ENCODE measurements around the gene TBCEL. TPM values are rescaled to one million over a fixed set of nuclear protein-coding genes. Genes with fewer than 3 reads are reported as not detected.

The TBCEL gene
- total RNA-seq, 1 experiment from 2014 or later: 17.2 TPM

DNA sequence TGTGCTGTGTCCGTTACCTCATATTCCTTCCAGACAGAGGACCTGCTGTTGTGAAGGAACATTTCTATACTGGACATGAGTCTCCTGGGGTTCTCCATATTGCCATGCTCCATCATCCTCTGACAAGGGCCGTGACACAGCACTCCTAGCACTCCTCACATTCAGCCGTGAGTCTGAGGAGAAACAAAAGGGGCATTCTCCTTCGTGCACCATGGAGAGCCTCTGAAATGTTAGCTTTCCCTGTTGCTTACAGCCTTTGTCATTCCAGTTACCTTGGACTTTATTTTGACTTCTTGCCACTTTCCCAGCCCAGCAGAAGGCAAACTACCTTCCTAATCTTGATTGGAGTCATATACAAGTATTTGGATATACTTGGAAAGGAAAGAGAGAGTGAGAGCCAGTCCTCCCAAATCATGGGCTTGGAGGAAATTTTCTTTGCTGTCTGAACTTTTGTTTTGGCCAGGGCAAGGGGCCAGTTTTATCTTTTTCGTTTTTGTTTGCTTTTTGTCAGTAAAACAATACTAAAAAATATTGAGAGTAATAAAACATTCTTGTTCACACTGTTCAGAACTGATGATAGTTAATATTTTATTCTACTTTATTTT lies 48.0 kb downstream of the TBCEL start:
- H3K4me3 Mint-ChIP-seq (ENCODE audit: unreplicated experiment): no peak overlapping the region
- BruUV-seq (replicated peaks): no TSS peak
- POLR2A ChIA-PET: no interaction called here
- no peak for TF ChIP-seq CTCF (IDR thresholded peaks at IDR 0.05; ENCODE audit: unreplicated experiment)
- peaks cover 44% of the 10 kb centered on the region for H3K36me3 Mint-ChIP-seq (ENCODE audit: insufficient read depth, unreplicated experiment)
- CTCF ChIA-PET: no interaction called here
- no peaks in the 10 kb centered on the region for H3K9me3 Mint-ChIP-seq (ENCODE audit: unreplicated experiment)
- intact Hi-C loops (cut with micrococcal nuclease): no loop called here
- H3K27me3 Mint-ChIP-seq (ENCODE audit: insufficient read depth, unreplicated experiment): no peaks in the 10 kb centered on the region
- no peak for DNase-seq (ENCODE audit: unreplicated experiment)
- H3K27ac Mint-ChIP-seq (ENCODE audit: low read depth, unreplicated experiment): no peak overlapping the region
- no peaks in the 10 kb centered on the region for H3K4me1 Mint-ChIP-seq (ENCODE audit: insufficient read depth, unreplicated experiment)

- intact Hi-C loops (cut with micrococcal nuclease): no loop called here
- POLR2A ChIA-PET: no interaction called here
- no peaks in the 10 kb centered on the region for H3K4me1 Mint-ChIP-seq (ENCODE audit: insufficient read depth, unreplicated experiment)
- no peak for DNase-seq (ENCODE audit: unreplicated experiment)
- H3K4me3 Mint-ChIP-seq (ENCODE audit: unreplicated experiment): no peak overlapping the region
- no TSS peak for BruUV-seq (replicated peaks)
- H3K27ac Mint-ChIP-seq (ENCODE audit: low read depth, unreplicated experiment): no peak overlapping the region
- peaks cover 21% of the 10 kb centered on the region for H3K36me3 Mint-ChIP-seq (ENCODE audit: insufficient read depth, unreplicated experiment)
- no peaks in the 10 kb centered on the region for H3K9me3 Mint-ChIP-seq (ENCODE audit: unreplicated experiment)
- no peak for TF ChIP-seq CTCF (IDR thresholded peaks at IDR 0.05; ENCODE audit: unreplicated experiment)
- H3K27me3 Mint-ChIP-seq (ENCODE audit: insufficient read depth, unreplicated experiment): no peaks in the 10 kb centered on the region
- CTCF ChIA-PET: no interaction called here
Measured at GRCh38 chr11:121081321-121081720, 57.4 kb downstream of the TBCEL start.

- Mint-ChIP-seq H3K27me3 (ENCODE audit: insufficient read depth, unreplicated experiment) (no peaks in the 10 kb centered on the region), H3K36me3 (ENCODE audit: insufficient read depth, unreplicated experiment) (peaks cover 30% of the 10 kb centered on the region), H3K4me1 (ENCODE audit: insufficient read depth, unreplicated experiment) (no peaks in the 10 kb centered on the region), H3K27ac (ENCODE audit: low read depth, unreplicated experiment) (no peak overlapping the region), H3K4me3 (ENCODE audit: unreplicated experiment) (no peak overlapping the region), H3K9me3 (ENCODE audit: unreplicated experiment) (no peaks in the 10 kb centered on the region)
- POLR2A ChIA-PET: no interaction called here
- CTCF ChIA-PET: no interaction called here
- intact Hi-C loops (cut with micrococcal nuclease): no loop called here
- TF ChIP-seq CTCF (IDR thresholded peaks at IDR 0.05; ENCODE audit: unreplicated experiment): no peak
- no TSS peak for BruUV-seq (replicated peaks)
- DNase-seq (ENCODE audit: unreplicated experiment): no peak
Measured at GRCh38 chr11:121082219-121082618, 58.3 kb downstream of the TBCEL start.

GRCh38 chr11:121082670-121083069 lies 58.8 kb downstream of the TBCEL start:
- no TSS peak for BruUV-seq (replicated peaks)
- DNase-seq (ENCODE audit: unreplicated experiment): peak; percentile 23
- Mint-ChIP-seq H3K4me1 (ENCODE audit: insufficient read depth, unreplicated experiment) (no peaks in the 10 kb centered on the region), H3K27ac (ENCODE audit: low read depth, unreplicated experiment) (no peak overlapping the region), H3K36me3 (ENCODE audit: insufficient read depth, unreplicated experiment) (peaks cover 35% of the 10 kb centered on the region), H3K9me3 (ENCODE audit: unreplicated experiment) (no peaks in the 10 kb centered on the region), H3K27me3 (ENCODE audit: insufficient read depth, unreplicated experiment) (no peaks in the 10 kb centered on the region), H3K4me3 (ENCODE audit: unreplicated experiment) (no peak overlapping the region)
- ChIA-PET CTCF (no interaction called here), POLR2A (no interaction called here)
- intact Hi-C loops (cut with micrococcal nuclease): no loop called here
- no peak for TF ChIP-seq CTCF (IDR thresholded peaks at IDR 0.05; ENCODE audit: unreplicated experiment)

Data from MCF 10A (cell line).